GM21423 (cell line): Measurements from ENCODE around the gene RPS10.
A peak's percentile ranks its signal among the peaks of the same experiment; 100 is the strongest.
"Not testable (repeated sequence)": the region's sequence is repeated elsewhere in the genome, so short reads cannot be mapped to it uniquely, and the experiment has no call there.

Experiments
- ATAC-seq: cut with Tn5 transposase; IDR thresholded peaks from one replicate; pipeline ENCODE4 v1.9.1; 2021; ENCODE audit warnings: mild to moderate bottlenecking, moderate library complexity; ENCODE audit not compliant: unreplicated experiment

The RPS10 gene

GRCh38 chr6:34393191-34393965 is 32.5 kb downstream of the RPS10 start:
- ATAC-seq, result no peak

DNA sequence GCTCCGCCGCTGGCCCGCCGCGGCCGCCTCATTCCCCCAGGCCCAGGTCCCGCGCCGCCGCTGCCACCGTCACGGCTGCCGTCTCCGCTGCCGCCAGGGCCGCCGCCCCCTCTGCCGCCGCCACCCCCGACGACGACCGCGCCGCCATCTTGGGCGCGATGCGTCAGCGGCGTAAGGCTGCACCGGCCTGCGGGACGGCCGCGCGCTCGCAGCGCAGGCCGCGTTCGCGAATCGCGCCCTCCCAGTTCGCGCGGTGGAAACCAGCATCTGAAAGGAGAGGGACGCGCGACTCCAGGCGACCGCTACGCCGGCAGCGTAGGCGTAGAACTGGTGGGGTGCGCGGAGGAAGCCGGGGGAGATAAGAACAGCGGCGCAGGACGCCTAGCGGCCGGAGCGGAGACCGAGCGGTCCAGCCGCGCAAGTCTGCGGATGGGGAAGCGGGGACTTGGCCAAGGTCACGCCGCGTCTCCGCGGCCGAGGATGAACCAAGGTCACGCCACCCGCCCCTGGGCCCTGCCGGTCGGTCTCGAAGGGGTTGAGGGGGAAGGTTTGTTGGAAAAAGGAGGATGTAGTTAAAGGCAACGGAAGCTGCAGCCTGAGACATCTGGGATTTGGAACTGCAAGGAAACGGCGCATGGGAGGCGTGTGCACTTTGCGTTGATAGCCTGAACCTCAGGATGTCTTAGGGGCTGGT is 33.2 kb downstream of the RPS10 start, which contains the start of gene NUDT3:
Gene NUDT3, minus strand, starts transcription at position 173 of the 694 bp plus-strand sequence. CDS start 307 bp downstream, outside the sequence.
- peak; percentile 83 for ATAC-seq

DNA sequence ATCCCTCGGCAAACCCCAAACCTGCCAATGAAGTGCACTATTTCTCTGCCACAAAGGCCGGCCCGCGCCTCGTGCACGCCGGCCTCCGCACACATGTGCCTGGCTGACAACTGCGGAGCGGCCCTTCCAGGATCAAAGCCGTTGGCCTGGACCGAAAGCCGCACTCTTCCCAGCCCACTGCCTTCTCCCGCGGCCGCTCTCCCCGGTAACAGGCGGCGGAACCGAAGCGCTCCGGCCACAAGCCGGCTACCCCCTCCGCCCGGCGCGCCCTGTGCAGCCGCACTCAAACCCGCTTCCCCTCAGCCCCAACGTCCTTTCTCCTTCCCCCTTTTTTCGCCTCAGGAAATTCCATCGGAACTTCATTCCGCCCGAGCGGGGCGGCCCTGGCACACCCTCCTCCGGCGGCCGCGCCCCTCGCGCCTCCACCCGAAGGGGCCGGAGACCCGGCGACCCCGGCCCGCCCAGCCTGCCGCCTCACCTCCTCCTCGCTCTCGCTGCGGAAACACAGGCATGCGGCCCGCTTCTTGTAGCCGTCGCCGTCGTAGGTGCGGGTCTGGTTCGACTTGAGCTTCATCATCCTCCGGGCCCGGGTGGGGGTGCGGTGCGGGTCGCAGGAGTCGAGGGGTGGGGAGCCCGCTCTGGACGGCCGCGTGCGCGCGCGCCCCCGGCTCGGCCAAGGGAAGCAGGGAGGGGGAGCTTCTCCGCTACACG is 33.9 kb downstream of the RPS10 start:
- ATAC-seq, result peak; percentile 37

GRCh38 chr6:34391473-34391785 is 34.4 kb downstream of the RPS10 start:
- no peak for ATAC-seq

DNA sequence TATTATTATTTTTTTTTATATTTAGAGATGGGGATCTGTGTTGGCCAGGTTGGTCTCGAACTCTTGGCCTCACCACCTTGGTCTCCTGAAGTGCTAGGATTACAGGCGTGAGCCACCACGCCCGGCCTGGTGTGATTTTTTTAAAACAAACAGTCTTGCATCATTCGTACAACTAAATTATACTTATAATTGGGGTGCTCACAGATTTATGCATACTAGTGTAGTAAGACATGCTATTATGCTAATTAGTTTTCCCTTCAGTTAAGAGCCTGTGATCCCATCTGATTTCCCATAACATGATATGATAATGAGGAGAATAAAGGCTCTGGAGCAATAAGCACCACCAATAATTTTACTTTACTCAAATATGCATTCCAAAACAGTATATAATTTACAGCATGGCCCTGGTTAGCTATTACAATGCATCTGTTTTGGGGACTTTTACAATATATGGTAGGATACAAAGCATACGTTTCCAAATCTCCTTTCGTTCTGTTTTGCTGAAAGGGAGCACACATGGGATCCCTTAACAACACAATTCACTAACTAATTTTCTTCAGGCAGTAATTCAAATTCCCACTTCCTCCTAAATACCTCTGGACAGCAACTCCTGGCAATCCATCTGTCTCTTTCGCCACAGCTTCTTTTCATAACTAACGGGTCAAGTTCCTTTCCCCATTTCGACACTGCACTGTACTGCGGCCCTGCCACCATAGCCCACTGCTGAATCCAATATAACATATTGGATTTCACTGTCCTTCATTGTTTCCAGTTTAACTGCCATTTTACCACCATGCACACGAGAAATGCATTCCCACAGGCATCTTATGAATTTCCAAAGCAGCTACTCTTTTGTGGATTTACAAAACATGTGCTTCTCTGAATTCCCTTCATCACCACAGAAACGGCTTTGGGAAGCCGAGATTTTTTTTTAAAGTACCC is 35.1 kb downstream of the RPS10 start:
- no peak for ATAC-seq

DNA sequence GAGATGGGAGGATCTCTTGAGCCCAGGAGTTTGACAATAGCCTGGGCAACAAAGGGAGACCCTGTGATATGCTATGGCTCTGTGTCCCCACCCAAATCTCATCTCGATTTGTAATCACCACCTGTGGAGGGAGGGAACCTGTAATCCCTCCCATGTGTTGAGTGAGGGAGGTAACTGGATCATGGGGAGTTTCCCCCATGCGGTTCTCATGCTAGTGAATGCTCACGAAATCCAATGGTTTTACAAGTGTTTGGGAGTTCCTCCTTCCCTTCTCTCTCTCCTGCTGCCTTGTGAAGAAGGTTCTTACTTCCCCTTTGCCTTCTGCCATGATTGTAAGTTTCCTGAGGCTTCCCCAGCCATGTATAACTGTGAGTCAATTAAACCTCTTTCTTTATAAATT is 36.8 kb downstream of the RPS10 start:
- no peak for ATAC-seq

- ATAC-seq, result no peak
These were observed 37.4 kb downstream of the RPS10 start for GRCh38 chr6:34388421-34388820.

- ATAC-seq, result no peak
These were observed 39.3 kb downstream of the RPS10 start for GRCh38 chr6:34386316-34387137.

DNA sequence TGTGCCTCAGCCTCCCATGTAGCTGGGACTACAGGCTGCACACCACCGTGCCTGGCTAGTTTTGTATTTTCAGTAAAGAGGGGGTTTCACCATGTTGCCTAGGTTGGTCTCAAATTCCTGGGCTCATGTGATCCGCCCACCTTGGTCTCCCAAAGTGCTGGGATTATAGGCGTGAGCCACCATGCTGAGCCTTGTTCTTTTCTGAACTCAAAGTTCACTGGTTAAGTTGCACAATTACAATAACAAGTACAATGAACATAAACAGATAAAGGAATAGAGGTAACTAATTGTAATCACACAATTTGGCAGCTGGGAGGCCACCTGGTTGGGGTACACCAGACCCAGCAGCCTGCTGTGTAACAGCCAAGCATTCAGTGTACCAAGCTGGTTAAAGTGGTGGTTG is 40.1 kb downstream of the RPS10 start:
- ATAC-seq, result no peak

DNA sequence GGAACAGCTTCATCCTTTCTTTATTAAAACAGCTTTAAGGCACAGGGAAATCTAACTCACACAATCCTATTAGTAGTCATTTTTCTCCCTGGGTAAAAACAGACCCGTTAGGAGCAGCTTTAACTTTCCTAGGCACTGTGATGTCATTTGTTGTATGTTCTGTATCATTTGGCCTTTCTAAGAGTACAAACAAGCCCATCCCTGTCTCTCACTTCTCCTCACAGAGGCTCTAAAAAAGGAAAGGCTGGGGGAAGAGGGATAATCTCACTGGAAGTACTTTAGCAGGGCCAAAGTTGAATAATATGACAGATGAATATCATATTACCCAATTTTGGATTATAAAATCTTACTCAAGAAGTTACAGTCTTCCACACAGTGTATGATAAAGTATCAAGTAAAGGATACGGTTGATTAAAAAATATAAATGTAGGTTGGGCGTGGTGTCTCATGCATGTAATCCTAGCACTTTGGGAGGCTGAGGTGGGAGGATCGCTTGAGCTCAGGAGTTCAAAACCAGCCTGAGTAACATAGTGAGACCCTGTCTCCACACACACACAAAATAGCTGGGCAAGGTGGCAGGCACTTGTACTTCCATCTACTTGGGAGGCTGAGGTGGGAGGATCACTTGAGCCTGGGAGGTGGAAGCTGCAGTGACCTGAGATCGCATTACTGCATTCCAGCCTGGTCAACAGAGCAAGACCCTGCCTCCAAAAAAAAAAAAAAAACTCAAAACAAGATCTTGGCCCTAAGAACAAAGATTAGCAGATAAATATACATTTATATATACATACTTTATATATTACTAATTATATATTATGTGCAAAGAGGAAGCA is 41.3 kb downstream of the RPS10 start:
- ATAC-seq, result no peak

DNA sequence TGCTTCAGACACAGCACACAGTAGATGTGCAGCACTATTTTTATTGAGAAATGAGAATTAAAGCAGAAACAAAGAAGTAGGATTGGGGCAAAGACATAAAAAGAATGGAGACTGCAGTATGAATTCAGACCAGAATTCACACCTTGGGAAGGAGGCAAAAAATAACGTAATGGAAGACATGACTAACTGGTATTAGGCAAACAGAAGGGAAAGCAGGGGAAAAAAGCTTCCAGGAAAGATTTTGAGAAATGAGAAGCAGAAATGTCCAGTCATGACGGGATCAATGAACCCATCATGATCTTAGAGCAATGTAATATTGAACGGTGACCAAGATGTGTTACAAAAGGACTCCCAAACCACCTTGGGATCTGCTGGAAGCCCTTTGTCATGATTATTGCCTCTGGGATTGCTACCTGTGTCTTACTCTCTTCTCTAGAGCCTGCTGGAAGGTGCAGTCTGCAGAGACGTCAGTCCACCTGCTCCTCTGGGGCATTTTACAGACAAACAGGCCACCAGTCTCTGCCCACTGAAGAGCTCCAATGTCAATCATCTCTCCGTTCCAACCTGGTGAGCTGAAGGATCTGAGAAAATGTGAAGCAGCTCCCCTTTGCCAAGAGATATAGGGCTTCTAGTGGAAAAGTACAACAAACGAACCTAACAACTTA is 42.1 kb downstream of the RPS10 start:
- ATAC-seq, result no peak

DNA sequence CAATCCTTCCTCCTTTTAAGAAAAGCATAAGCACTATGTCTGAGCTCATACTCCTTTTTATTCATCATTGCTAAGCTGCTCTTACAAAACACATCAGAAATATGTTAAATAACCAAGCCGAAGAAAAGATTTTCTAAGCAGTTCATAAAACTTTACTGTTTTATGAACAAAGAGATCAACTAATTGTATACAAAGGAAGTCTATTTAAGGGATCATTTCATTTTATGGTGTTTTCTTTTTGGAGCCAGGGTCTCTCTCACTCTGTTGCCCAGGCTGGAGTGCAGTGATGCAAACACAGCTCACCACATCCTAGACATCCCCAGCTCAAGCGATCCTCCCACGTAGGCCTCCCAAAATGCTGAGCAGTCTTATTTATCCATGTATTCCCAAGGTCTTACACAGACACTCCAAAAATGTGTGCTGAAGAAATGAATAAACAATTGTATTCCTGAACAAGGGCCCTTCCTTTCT is 42.7 kb downstream of the RPS10 start:
- ATAC-seq, result no peak

- ATAC-seq, result no peak
These were observed 44.8 kb downstream of the RPS10 start for GRCh38 chr6:34381081-34381480.

DNA sequence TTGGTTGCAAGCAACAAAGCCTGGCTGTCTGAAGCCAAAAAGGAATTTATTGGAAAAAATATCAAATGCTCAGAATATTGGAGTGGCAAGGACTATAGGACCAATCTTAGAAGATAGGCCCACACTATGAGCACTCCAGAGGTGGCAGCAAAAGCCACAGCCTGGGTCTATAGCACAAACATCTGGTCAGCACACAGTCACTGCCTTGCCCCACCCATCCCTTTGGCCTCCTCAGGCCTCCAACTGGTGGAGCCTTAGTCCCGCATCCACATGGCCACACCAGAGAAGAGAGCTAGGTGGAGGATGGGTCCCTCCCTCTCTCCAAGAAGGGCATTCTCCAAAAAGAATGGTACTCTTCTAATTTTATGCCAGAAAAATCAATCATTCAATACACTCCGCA is 47.4 kb downstream of the RPS10 start:
- ATAC-seq, result no peak

DNA sequence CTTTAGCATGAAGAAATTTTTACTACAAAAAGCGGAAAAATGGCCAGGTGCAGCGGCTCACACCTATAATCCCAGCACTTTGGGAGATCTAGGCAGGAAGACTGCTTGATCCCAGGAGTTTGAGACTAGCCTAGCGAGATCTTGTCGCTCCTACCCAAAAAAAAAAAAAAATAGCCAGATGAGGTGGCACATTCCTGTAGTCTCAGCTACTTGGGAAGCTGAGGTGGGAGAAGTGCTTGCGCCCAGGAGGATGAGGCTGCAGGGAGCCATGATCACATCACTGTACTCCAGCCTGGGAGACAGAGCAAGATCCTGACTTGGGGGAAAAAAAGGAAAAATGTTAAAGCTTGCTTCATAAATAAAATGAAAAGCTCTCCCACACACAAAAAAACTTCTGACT is 47.9 kb downstream of the RPS10 start:
- ATAC-seq, result no peak

DNA sequence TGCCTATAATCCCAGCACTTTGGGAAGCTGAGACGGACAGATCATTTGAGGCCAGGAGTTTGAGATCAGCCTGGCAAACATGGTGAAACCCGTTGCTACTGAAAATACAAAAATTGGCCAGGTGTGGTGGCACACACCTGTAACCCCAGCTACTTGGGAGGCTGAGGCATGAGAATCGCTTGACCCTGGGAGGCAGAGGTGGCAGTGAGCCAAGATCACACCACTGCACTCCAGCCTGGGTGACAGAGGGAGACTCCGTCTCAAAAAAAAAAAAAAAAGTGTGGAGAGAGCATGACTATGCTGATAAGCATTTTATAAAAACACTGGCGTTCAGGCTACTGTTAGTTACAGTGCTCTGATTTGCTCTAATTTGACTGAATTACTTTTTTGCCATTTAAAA is 48.3 kb downstream of the RPS10 start:
- not testable (repeated sequence) for ATAC-seq

DNA sequence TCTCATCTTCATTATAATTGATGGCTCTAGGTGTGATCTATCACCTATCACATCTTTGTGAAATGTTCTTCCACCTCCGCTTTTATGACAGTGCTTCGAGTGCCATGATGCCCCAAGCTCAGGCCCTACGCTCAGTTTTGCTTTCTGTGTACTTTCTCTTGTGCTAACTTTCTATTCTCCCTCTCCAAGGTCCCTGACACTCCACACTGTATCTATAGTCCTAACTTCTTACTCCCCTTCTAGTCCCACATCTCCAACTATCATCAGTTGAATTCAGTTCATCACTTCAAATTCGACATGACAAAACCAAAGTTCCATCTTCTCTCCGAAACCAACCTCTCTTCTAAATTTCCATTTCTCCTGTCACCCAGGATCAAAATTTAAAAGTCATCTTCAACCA is 50.0 kb downstream of the RPS10 start:
- ATAC-seq, result no peak

DNA sequence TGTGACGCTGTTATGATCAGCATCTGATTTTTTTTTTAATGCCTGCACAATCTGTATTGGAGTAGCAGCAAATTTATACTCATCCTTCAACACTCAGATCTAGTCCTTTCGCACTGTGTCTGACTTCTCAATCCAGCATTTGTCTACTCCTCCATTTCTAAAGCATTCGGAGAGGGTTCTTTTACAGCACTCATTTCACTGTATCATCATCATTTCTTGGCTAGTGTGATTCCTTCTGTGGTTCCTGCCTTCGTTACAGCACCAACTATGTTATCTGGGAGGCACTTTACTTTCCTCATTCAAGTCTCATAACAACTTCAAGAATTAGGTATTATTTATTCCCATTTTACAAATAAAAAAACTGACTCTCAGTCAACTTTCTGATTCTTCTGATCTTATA is 51.4 kb downstream of the RPS10 start:
- no peak for ATAC-seq
